HG02852 (cell line): Measurements from ENCODE around the gene SERPING1.
A peak's percentile ranks its signal among the peaks of the same experiment; 100 is the strongest.

Experiments used
- ATAC-seq: cut with Tn5 transposase; IDR thresholded peaks from one replicate; pipeline ENCODE4 v1.9.1; 2021; ENCODE audit warnings: mild to moderate bottlenecking, moderate library complexity; ENCODE audit not compliant: unreplicated experiment

Gene SERPING1

GRCh38 chr11:57597461-57597915 is at the start of gene SERPING1:
TSS of gene SERPING1 (plus strand) at chr11:57597685. CDS start at chr11:57598271, 586 bp downstream.
- ATAC-seq, result no peak

GRCh38 chr11:57547854-57548377 is 49.6 kb upstream of the SERPING1 start:
- ATAC-seq, result peak; percentile 86

GRCh38 chr11:57549983-57550382 is 47.5 kb upstream of the SERPING1 start:
- ATAC-seq, result no peak

- no peak for ATAC-seq
Measured at GRCh38 chr11:57551941-57552340, 45.5 kb upstream of the SERPING1 start.

- no peak for ATAC-seq
Measured at GRCh38 chr11:57552479-57552878, 45.0 kb upstream of the SERPING1 start.

GRCh38 chr11:57555393-57555792 is 42.1 kb upstream of the SERPING1 start:
- ATAC-seq, result no peak

- no peak for ATAC-seq
Measured at GRCh38 chr11:57556041-57556440, 41.4 kb upstream of the SERPING1 start.

- ATAC-seq, result no peak
Measured at GRCh38 chr11:57560146-57560545, 37.3 kb upstream of the SERPING1 start.

- no peak for ATAC-seq
Measured at GRCh38 chr11:57562596-57562995, 34.9 kb upstream of the SERPING1 start.

GRCh38 chr11:57566005-57566904 is 31.2 kb upstream of the SERPING1 start:
- ATAC-seq, result peak; percentile 63

- ATAC-seq, result peak; percentile 4
Measured at GRCh38 chr11:57566905-57567514, 30.5 kb upstream of the SERPING1 start.

GRCh38 chr11:57567515-57568329 is 29.8 kb upstream of the SERPING1 start, which contains the start of gene UBE2L6:
TSS of gene UBE2L6 (minus strand) at chr11:57567672. CDS start at chr11:57567611, 61 bp downstream.
- ATAC-seq, result peak; percentile 74

GRCh38 chr11:57568330-57568766 is 29.1 kb upstream of the SERPING1 start:
- no peak for ATAC-seq

GRCh38 chr11:57571606-57572005 is 25.9 kb upstream of the SERPING1 start:
- ATAC-seq, result no peak

- no peak for ATAC-seq
Measured at GRCh38 chr11:57574061-57574460, 23.4 kb upstream of the SERPING1 start.

GRCh38 chr11:57584341-57584740 is 13.1 kb upstream of the SERPING1 start:
- ATAC-seq, result no peak

GRCh38 chr11:57585301-57585700 is 12.2 kb upstream of the SERPING1 start:
- ATAC-seq, result no peak

GRCh38 chr11:57586711-57587245 is 10.7 kb upstream of the SERPING1 start:
- ATAC-seq, result no peak

GRCh38 chr11:57588046-57588710 is 9.3 kb upstream of the SERPING1 start:
- no peak for ATAC-seq
